Lung (tissue), 12 donors: ENCODE data around the gene TNIP2. TPM values are rescaled to one million over a fixed set of nuclear protein-coding genes. Genes with fewer than 3 reads are reported as not detected.
A peak's percentile ranks its signal among the peaks of the same experiment; 100 is the strongest.

Source experiments
- ATAC-seq: fragments of 200-7000 bp; cut with Tn5 transposase; one replicate; pipeline ENCODE4 v1.9.1; 2020; ENCODE audit warnings: moderate number of reproducible peaks; ENCODE audit not compliant: insufficient read depth, low FRiP score
- DNase-seq, 3 donors: peaks; one replicate each; pipeline ENCODE4 v3.0.0-alpha.2; 2013 to 2017
- H3K27ac ChIP-seq, 2 donors: one replicate each; pipeline ENCODE4 v1.5.1; 2013; ENCODE audit warnings: mild to moderate bottlenecking in 2 of 2, moderate library complexity in 2 of 2, control low read depth in 1 of 2, inconsistent platforms in 1 of 2, low read depth in 1 of 2, low read length in 1 of 2
- H3K27me3 ChIP-seq, 3 donors: one replicate each; pipeline ENCODE4 v1.5.1; 2013; ENCODE audit warnings: low read length in 2 of 3; ENCODE audit not compliant: control insufficient read depth in 3 of 3, insufficient read depth in 3 of 3
- H3K36me3 ChIP-seq, 4 donors: one replicate each; pipeline ENCODE4 v1.5.1; 2013; ENCODE audit warnings: low read length in 4 of 4, mild to moderate bottlenecking in 1 of 4, moderate library complexity in 1 of 4; ENCODE audit not compliant: control insufficient read depth in 4 of 4, insufficient read depth in 4 of 4
- H3K4me1 ChIP-seq, 5 donors: one replicate each; pipeline ENCODE4 v1.5.1; 2013; ENCODE audit warnings: low read length in 5 of 5, mild to moderate bottlenecking in 2 of 5, moderate library complexity in 1 of 5; ENCODE audit not compliant: control insufficient read depth in 5 of 5, insufficient read depth in 5 of 5
- H3K4me3 ChIP-seq: one replicate; pipeline ENCODE4 v1.5.1; 2013; ENCODE audit warnings: mild to moderate bottlenecking, control low read depth, moderate library complexity
- H3K9ac ChIP-seq, 2 donors: one replicate each; pipeline ENCODE4 v1.5.1; 2013; ENCODE audit warnings: low read length in 2 of 2, control low read depth in 1 of 2; ENCODE audit not compliant: insufficient read depth in 1 of 2
- H3K9me3 ChIP-seq, 4 donors: one replicate each; pipeline ENCODE4 v1.5.1; 2013; ENCODE audit warnings: low read length in 3 of 4, mild to moderate bottlenecking in 1 of 4, moderate library complexity in 1 of 4; ENCODE audit not compliant: control insufficient read depth in 4 of 4, insufficient read depth in 3 of 4
- CTCF ChIP-seq: IDR thresholded peaks from 2 replicates; pipeline ENCODE4 v1.5.1; 2012; ENCODE audit warnings: mild to moderate bottlenecking; ENCODE audit errors: control extremely low read depth, extremely low read depth
- WGBS, 2 donors: extraction: QIAGEN DNeasy Blood & Tissue Kit; methylation state at CpG; one replicate each; pipeline ENCODE4 v1.1.7; 2013; 5-methylcytosine and 5-hydroxymethylcytosine counted together
- polyA plus RNA-seq, 2 donors: library from polyadenylated mRNA; stranded (reverse); fragments of 200-250 nt; gene quantifications; one replicate each; pipeline ENCODE4 v1.2.1, GENCODE V29; 2013
- total RNA-seq, 2 donors: library from RNA; depleted of rRNA in 1 of 2; stranded (reverse); fragments of >200 nt in 1 of 2; gene quantifications; one replicate each; pipeline ENCODE4 v1.2.1, GENCODE V29; 2014 to 2021
- donor health status: control.
- donor health status: control.
- donor health status: Bipolar disorder and iron deficiency.
- donor health status: healthy.
- donor health status: DM: yes; HTN: yes; CAD: no.

Gene TNIP2
- total and polyA plus RNA-seq, 4 donors: 30.6 to 82.8 (median 43.8) TPM

DNA sequence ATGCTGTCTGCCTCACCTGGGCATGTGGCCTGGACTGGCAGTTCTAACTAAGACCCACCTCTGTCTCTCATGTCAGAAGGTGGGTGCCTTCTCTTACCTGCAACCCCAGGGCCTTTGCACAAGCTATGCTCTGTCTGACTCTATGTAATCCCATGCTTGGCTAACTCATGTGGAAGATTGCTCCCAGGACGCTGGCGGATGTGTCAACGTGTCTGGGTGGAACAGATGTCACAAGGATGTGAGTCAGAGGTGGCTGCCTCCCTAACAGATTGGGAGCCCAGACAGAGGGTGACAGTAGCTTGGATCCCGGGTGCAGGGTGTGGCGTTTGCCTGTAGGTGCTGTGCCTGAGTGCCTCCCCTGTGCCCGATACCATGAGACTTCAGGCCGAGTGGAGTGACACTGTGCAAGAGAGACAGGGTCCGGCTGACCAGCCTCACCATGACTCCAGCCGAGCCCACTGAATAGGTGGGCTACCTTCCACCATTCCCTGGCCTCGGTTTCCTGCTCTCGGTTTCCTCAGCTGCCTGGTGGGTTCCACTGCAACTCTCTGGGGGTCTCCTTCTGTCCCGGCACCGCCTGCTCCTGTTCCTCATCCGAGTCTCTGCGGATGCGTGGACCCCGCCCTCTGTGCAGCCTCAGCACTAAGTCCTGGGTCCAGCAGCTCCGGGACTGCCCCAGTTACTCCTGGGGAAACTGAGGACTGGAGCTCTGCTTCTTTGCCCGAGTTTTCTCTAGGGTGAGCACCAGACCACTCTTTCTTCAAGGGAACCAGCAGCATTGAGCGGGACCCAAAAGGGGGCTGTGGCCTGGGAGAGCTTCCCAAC lies 47.7 kb upstream of the TNIP2 start:
- Histone ChIP-seq H3K9ac (no peak overlapping the region), H3K27me3 (no peaks in the 10 kb centered on the region), H3K4me1 (peaks cover 29 to 68% (median 41%) of the 10 kb centered on the region in 5 donors), H3K9me3 (no peaks in the 10 kb centered on the region), H3K27ac (peak overlapping the region in 1 of 2 donors; percentile 94), H3K36me3 (peaks cover 0 to 2% (median 0%) of the 10 kb centered on the region in 4 donors), H3K4me3 (no peak overlapping the region)
- DNase-seq (peak in 1 of 3 donors; percentile 5), ATAC-seq (no peak)
- 84 to 86% methylated on average over 20 of the region's 20 CpGs for WGBS, 2 donors
- no peak for TF ChIP-seq CTCF

- Histone ChIP-seq H3K27ac (peak overlapping the region in 1 of 2 donors; percentile 11), H3K4me1 (peaks cover 29 to 75% (median 50%) of the 10 kb centered on the region in 5 donors), H3K27me3 (no peaks in the 10 kb centered on the region), H3K9ac (no peak overlapping the region), H3K4me3 (no peak overlapping the region), H3K9me3 (no peaks in the 10 kb centered on the region), H3K36me3 (peaks cover 0 to 2% (median 0%) of the 10 kb centered on the region in 4 donors)
- TF ChIP-seq CTCF: no peak
- DNase-seq (peak in 1 of 3 donors; percentile 11), ATAC-seq (no peak)
- 95 to 96% methylated on average over 27 of the region's 27 CpGs for WGBS, 2 donors
Observed at GRCh38 chr4:2802618-2803531, 46.7 kb upstream of the TNIP2 start.

- peak; percentile 22 for ATAC-seq
- H3K36me3 ChIP-seq: peaks cover 0 to 4% (median 0%) of the 10 kb centered on the region in 4 donors
- TF ChIP-seq CTCF: no peak
- peak overlapping the region; percentile 80 to 95 for H3K27ac ChIP-seq
- DNase-seq: peak; percentile 91 to 97 (median 95)
- H3K4me3 ChIP-seq: peak overlapping the region; percentile 20
- no peaks in the 10 kb centered on the region for H3K27me3 ChIP-seq
- peaks cover 15 to 75% (median 41%) of the 10 kb centered on the region in 5 donors for H3K4me1 ChIP-seq
- H3K9ac ChIP-seq: peak overlapping the region in 1 of 2 donors; percentile 8
- WGBS, 2 donors: 15 to 21% methylated on average over 25 to 29 of the region's 29 CpGs
- H3K9me3 ChIP-seq: no peaks in the 10 kb centered on the region
Observed at GRCh38 chr4:2800691-2801596, 44.8 kb upstream of the TNIP2 start.
